PC-9 (cell line): Measurements from ENCODE around the gene ULK2. TPM values are rescaled to one million over a fixed set of nuclear protein-coding genes. Genes with fewer than 3 reads are reported as not detected.

ENCODE experiments used
- BruUV-seq: library from RNA; stranded (reverse); fragments of 400-500 nt; replicated peaks from 2 replicates; lab custom pipeline; 2021; lab: Mats Ljungman, UMichigan
- CTCF ChIA-PET: fragments of 300-600 bp; sonication (Branson Sonifier 250); formaldehyde crosslinking; loops from one replicate; lab custom pipeline; 2022; ENCODE audit warnings: antibody characterized with exemption; lab: Charles Lee
- POLR2A ChIA-PET: fragments of 300-600 bp; sonication (Branson Sonifier 250); formaldehyde crosslinking; loops from one replicate; lab custom pipeline; 2022; ENCODE audit warnings: antibody characterized with exemption; ENCODE audit not compliant: unreplicated experiment; lab: Charles Lee
- DNase-seq, 2 experiments: peaks; one replicate each; pipeline versions ENCODE4 v3.0.0 to v3.0.0-alpha.2; 2015 to 2022; ENCODE audit warnings: mixed read lengths in 1 of 2
- H2AFZ ChIP-seq: fragments of 200-600 bp; sonication (generic); 2 replicates; pipeline ENCODE4 v1.8.1; 2017; ENCODE audit warnings: antibody characterized with exemption
- H3F3A ChIP-seq: fragments of 200-600 bp; sonication (generic); 2 replicates; pipeline ENCODE4 v1.8.1; 2017; ENCODE audit warnings: antibody characterized with exemption, mild to moderate bottlenecking, low read depth; ENCODE audit not compliant: insufficient read depth
- H3K27ac ChIP-seq: fragments of 200-600 bp; sonication (generic); 2 replicates; pipeline ENCODE4 v1.6.1; 2016; ENCODE audit warnings: mixed run types
- H3K27me3 ChIP-seq: fragments of 200-600 bp; sonication (generic); 2 replicates; pipeline ENCODE4 v1.6.1; 2016; ENCODE audit warnings: low read depth, mixed run types; ENCODE audit not compliant: insufficient read depth
- H3K36me3 ChIP-seq: fragments of 200-600 bp; sonication (generic); 2 replicates; pipeline ENCODE4 v1.6.1; 2016; ENCODE audit warnings: low read depth, mixed run types
- H3K4me1 ChIP-seq: fragments of 200-600 bp; sonication (generic); replicated peaks from 2 replicates; pipeline ENCODE4 v1.6.1; 2016; ENCODE audit warnings: mixed run types; ENCODE audit not compliant: insufficient read depth
- H3K4me2 ChIP-seq: fragments of 200-600 bp; sonication (generic); 2 replicates; pipeline ENCODE4 v1.6.1; 2017; ENCODE audit warnings: mixed run types
- H3K4me3 ChIP-seq: fragments of 200-600 bp; sonication (generic); 2 replicates; pipeline ENCODE4 v1.6.1; 2016; ENCODE audit warnings: mixed run types
- H3K79me2 ChIP-seq: fragments of 200-600 bp; sonication (generic); 2 replicates; pipeline ENCODE4 v1.6.1; 2017; ENCODE audit warnings: low read depth, mixed run types
- H3K9me2 ChIP-seq: fragments of 200-600 bp; sonication (generic); 2 replicates; pipeline ENCODE4 v1.8.1; 2017; ENCODE audit warnings: mild to moderate bottlenecking; ENCODE audit not compliant: insufficient read depth
- H3K9me3 ChIP-seq: fragments of 200-600 bp; sonication (generic); 2 replicates; pipeline ENCODE4 v1.8.1; 2016; ENCODE audit warnings: low read depth; ENCODE audit not compliant: insufficient read depth
- H4K20me1 ChIP-seq: fragments of 200-600 bp; sonication (generic); 2 replicates; pipeline ENCODE4 v1.8.1; 2017; ENCODE audit not compliant: insufficient read depth
- EZH2 ChIP-seq: fragments of 200-600 bp; sonication (generic); IDR thresholded peaks from 2 replicates; pipeline ENCODE4 v1.8.0; 2017; ENCODE audit warnings: antibody characterized with exemption, low read depth
- intact Hi-C: fragments of 100-400 bp; cut with micrococcal nuclease; formaldehyde crosslinking; loops from one replicate; pipeline ENCODE4 v1.10.0; 2022; ENCODE audit not compliant: unreplicated experiment
- total RNA-seq: library from RNA; stranded (reverse); gene quantifications from 2 replicates; pipeline ENCODE4 v1.2.3, GENCODE V29; 2021
- TF ChIP-seq, protein P1 (sequence below): fragments of 200-600 bp; sonication (generic); conservative IDR thresholded peaks from 2 replicates; pipeline ENCODE4 v1.6.1; 2017; ENCODE audit warnings: mixed run types, antibody characterized with exemption, mild to moderate bottlenecking, moderate library complexity

The ULK2 gene
- total RNA-seq, 1 experiment from 2014 or later, result 8.7 TPM

- H3K27me3 ChIP-seq, result no peaks in the 10 kb centered on the region
- H3K4me2 ChIP-seq, result no peak overlapping the region
- ChIA-PET POLR2A (no interaction called here), CTCF (no interaction called here)
- BruUV-seq, result no TSS peak
- no peaks in the 10 kb centered on the region for H3K79me2 ChIP-seq
- H3K9me3 ChIP-seq, result no peaks in the 10 kb centered on the region
- H2AFZ ChIP-seq, result no peak overlapping the region
- no peaks in the 10 kb centered on the region for H3K36me3 ChIP-seq
- no peaks in the 10 kb centered on the region for H3K9me2 ChIP-seq
- no peak overlapping the region for H3K27ac ChIP-seq
- intact Hi-C loops, result no loop called here
- H3K4me3 ChIP-seq, result no peak overlapping the region
- no peaks in the 10 kb centered on the region for H3K4me1 ChIP-seq
- H3F3A ChIP-seq, result no peaks in the 10 kb centered on the region; the same call in 1 of the 2 replicates
- TF ChIP-seq, protein P1, sequence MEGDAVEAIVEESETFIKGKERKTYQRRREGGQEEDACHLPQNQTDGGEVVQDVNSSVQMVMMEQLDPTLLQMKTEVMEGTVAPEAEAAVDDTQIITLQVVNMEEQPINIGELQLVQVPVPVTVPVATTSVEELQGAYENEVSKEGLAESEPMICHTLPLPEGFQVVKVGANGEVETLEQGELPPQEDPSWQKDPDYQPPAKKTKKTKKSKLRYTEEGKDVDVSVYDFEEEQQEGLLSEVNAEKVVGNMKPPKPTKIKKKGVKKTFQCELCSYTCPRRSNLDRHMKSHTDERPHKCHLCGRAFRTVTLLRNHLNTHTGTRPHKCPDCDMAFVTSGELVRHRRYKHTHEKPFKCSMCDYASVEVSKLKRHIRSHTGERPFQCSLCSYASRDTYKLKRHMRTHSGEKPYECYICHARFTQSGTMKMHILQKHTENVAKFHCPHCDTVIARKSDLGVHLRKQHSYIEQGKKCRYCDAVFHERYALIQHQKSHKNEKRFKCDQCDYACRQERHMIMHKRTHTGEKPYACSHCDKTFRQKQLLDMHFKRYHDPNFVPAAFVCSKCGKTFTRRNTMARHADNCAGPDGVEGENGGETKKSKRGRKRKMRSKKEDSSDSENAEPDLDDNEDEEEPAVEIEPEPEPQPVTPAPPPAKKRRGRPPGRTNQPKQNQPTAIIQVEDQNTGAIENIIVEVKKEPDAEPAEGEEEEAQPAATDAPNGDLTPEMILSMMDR, result no peak
- no peak for TF ChIP-seq EZH2
- DNase-seq, result no peak
- no peaks in the 10 kb centered on the region for H4K20me1 ChIP-seq
Observed at GRCh38 chr17:19873346-19873745, 5.6 kb upstream of the ULK2 start.

- Histone ChIP-seq H3K9me3 (no peaks in the 10 kb centered on the region), H4K20me1 (no peaks in the 10 kb centered on the region), H3K79me2 (no peaks in the 10 kb centered on the region), H2AFZ (no peak overlapping the region), H3K4me2 (peak overlapping the region; percentile 90; the same call in 1 of the 2 replicates), H3K27me3 (no peaks in the 10 kb centered on the region), H3K4me1 (peaks cover 9% of the 10 kb centered on the region; the same call in 1 of the 2 replicates), H3K36me3 (no peaks in the 10 kb centered on the region), H3K27ac (no peak overlapping the region), H3K9me2 (no peaks in the 10 kb centered on the region), H3F3A (peaks cover 10% of the 10 kb centered on the region; the same call in 1 of the 2 replicates), H3K4me3 (no peak overlapping the region; the same call in 1 of the 2 replicates)
- CTCF ChIA-PET, result no interaction called here
- no peak for TF ChIP-seq EZH2
- TF ChIP-seq, protein P1, result no peak
- intact Hi-C loops, result no loop called here
- POLR2A ChIA-PET, result no interaction called here
- TSS peak; percentile 55 for BruUV-seq
- DNase-seq, result no peak
Observed at GRCh38 chr17:19868079-19868395, 301 bp upstream of the ULK2 start.

DNA sequence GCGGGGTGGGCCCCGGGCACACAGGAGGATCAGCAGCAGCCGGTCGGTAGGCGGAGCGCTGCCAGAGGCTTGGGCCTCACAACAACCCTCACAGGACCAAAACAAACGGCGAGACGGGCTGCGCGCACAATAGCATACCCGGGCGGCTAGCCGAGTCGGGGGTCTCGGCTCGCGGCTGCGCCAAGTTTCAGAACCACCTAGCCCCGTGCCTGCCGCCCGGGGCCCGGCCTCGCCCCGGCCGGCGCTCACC, 732 bp downstream of the ULK2 start:
- POLR2A ChIA-PET, result no interaction called here
- intact Hi-C loops, result no loop called here
- Histone ChIP-seq H3K4me3 (peak overlapping the region; percentile 77), H3K27ac (0 out of 2 replicates have a peak overlapping the region, but pooled peaks have one; percentile 5), H2AFZ (peak overlapping the region; percentile 95), H3F3A (peaks cover 10% of the 10 kb centered on the region; the same call in 1 of the 2 replicates), H3K79me2 (no peaks in the 10 kb centered on the region), H3K4me1 (peaks cover 9% of the 10 kb centered on the region; the same call in 1 of the 2 replicates), H3K9me3 (no peaks in the 10 kb centered on the region), H3K9me2 (no peaks in the 10 kb centered on the region), H3K27me3 (no peaks in the 10 kb centered on the region), H4K20me1 (no peaks in the 10 kb centered on the region), H3K36me3 (no peaks in the 10 kb centered on the region), H3K4me2 (peak overlapping the region; percentile 90)
- TF ChIP-seq EZH2, result no peak
- TF ChIP-seq, protein P1, result no peak
- DNase-seq, result peak; percentile 53 to 63
- BruUV-seq, result no TSS peak
- CTCF ChIA-PET, result no interaction called here
